ENCODE results near the gene DYNLL1. TPM values are rescaled to one million over a fixed set of nuclear protein-coding genes. Genes with fewer than 3 reads are reported as not detected.
"Not testable (repeated sequence)": the region's sequence is repeated elsewhere in the genome, so short reads cannot be mapped to it uniquely, and the experiment has no call there.

Gene DYNLL1
- total RNA-seq, 1 experiment from 2014 or later, result 559 TPM

DNA sequence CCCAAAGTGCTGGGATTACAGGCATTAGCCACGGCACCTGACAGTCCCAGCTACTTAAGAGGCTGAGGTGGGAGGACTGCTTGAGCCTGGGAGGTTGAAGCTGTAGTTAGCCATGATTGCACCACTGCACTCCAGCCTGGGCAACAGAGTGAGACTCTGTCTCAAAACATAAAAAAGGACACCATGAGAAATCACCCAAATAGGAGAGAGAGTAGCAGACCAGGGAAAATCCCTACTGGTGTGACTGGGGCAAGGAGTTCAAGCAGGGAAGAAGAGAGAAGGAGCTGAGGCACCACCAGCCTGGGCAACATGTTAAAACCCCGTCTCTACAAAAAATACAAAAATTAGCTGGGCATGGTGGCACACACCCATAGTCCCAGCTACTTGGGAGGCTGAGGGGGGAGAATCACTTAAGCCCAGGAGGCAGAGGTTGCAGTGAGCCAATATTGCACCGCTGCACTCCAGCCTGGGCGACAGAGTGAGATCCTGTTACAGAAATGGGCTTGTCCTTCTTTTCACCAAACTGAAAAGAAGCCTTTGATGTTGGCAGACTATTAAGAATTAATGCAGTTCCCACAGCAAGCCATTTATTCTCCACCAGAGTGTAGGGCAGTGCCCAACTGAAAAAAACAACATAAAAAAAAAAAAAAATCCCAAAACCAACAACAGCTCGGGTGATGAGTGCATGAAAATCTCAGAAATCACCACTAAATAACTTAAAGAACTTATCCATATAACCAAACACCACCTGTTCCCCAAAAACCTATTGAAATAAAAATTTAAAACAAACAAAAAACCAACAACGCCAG lies 21.9 kb upstream of the DYNLL1 start:
- no peak for DNase-seq (ENCODE audit: low spot score)

DNA sequence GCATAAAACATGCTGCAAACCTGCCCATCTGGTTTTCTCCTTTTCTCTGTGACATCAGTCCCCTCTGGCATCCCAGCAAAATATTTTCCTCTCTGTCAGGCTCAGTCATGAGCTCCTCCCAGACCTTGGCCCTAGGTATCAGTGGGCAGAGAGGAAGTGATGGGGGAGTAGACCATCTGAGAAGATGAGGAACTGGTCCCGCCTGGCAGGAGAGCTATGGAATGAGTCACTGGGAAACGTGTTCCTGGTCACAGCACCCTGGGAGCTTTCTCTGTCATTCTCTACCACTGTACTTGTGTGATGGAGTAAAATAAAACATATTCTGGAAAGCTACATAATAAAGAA lies 21.3 kb upstream of the DYNLL1 start:
- DNase-seq (ENCODE audit: low spot score), result peak; percentile 62

DNA sequence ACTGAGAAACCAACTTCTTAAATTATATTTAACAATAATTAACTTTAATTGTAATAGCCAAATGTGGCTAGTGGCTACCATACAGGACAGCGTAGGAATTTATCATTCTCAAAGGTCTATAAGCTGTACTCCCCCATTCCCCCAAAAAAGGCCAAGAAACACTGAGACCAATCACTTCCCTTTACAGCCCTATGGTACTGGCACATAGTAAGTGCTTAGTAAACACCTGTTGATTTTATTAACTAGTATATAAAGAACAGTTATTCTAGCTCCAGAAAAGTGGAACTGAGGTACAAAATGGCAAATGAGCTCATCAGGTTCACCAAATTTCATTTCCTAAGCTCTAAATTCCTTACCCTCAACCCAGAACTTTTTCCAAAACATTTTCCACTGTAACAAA lies 20.3 kb upstream of the DYNLL1 start:
- no peak for DNase-seq (ENCODE audit: low spot score)

DNA sequence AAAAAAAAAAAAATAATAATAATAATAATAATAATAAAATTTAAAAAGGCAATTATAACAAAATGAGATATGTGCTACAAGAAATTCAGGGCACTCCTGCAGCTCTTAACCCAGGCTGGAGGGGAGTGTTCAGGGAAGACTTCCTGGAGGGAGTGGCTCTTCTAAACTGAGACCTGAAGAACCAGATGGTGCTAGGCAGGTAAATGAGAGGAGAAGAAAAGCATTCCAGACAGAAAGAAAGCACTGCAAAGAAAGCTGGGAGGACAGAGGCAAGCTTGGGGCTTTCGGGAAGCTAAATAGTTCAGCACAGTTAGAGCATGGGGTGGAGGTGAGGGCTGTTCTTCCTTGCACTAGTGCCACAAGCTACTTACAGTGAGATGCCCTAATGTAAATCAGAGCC lies 16.5 kb upstream of the DYNLL1 start:
- no peak for DNase-seq (ENCODE audit: low spot score)

DNA sequence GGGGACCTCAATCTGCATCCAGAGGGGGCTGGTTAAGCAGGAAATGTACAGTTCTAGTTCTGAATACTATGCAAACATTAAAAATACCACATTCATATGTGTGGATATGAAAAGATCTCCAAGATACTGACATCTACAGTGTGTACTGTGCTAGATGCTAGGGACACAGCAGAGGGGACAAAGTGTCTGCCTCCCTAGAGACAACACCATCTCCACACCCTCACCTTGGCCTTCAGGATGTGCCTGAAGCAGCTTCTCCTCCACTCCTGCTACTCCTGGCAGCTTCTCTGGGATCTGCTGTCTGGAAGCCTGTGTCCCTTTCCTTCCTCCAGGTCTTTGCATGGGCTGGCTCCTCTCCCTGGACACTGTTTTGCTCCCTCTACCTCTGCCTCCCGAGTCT lies 15.7 kb upstream of the DYNLL1 start:
- no peak for DNase-seq (ENCODE audit: low spot score)

DNA sequence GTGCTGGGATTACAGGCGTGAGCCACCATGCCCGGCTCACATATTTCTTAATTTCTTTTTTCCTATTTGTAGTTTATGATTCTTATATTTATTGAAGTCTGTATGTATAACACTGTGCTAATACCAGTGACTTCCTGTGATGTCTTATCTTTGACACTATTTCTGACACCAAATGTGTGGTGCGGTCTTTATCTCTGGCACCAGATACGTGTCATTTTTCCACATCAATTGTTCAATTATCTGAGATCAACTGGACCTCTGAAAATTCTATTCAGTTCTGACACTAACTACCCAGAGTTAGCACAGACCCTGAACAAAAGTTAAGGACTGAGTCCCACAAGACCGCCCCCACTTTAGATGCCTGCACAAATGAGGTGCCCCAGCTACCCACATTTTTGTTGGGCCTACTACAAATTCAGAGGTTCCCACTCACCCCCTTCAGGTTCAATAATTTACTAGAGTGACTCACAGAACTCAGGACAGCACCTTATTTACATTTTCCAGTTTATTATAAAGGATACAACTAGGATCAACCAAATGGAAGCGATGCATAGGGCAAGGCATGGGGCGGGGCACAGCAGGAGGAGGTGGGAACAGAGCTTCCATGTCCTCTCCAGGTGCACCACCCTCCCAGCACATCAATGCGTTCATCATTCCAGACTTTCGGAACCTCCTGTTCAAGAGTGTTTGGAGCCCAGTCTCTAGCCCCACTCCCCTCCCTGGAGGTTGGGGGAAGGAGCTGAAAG lies 14.7 kb upstream of the DYNLL1 start:
- DNase-seq (ENCODE audit: low spot score), result no peak

DNA sequence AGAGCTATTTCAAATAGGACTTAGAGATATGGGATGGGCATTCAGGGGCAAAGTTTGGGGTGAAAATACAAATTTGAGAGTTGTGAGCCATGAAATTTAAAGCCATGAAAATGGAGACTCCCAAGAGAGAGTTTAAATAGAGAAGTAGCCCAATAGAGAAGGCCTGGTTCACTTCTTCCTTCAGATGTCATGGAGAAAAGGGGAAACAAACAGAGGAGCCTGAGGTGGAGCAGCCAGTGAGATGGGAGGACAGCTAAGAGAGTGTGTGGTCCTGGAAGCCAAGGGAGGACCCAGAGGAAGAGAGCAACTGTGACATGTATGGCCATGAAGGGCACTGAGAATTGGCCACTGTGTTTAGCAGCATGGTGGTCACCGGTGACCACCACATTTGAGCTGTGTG lies 12.3 kb upstream of the DYNLL1 start:
- no peak for DNase-seq (ENCODE audit: low spot score)

DNA sequence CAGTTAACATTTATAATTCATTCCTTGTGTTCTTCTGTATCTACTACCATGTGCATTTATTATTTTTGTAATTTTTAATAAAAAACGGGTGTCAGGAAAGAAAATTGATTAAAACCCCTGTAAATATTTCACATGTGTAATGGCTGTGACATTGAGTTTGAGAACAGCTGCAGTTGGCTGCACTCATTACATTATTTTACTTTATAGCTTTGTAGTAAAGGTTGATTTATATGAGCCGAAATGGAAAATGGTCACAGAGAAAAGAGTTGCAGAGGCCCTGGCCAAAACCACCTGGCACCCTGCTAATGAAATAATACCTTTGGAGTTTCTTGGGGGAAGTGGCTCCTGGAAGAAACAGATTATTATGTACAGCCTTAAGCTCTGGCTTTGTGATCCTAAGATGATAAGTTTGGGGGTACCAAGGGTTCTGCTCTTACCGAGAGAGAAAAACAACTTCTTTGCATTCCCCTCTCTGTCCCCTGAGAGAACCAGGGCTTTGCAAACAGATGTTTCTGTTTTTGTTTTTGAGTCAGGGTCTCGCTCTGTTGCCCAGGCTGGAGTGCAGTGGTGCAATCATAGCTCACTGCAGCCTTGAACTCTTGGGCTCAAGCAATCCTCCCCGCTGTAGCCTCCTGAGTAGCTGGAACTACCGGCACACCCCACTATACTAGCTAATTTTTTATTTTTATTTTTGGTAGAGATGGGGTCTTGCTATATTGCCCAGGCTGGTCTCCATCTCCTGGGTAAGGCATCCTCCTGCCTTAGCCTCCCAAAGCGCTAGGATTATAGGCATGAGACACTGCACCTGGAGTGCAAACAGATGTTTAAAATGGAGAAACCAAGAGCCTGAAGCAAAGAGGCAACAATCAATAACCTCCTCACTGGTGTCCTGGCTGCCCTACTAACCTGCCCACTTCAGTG lies 9.7 kb upstream of the DYNLL1 start:
- no peak for DNase-seq (ENCODE audit: low spot score)

DNA sequence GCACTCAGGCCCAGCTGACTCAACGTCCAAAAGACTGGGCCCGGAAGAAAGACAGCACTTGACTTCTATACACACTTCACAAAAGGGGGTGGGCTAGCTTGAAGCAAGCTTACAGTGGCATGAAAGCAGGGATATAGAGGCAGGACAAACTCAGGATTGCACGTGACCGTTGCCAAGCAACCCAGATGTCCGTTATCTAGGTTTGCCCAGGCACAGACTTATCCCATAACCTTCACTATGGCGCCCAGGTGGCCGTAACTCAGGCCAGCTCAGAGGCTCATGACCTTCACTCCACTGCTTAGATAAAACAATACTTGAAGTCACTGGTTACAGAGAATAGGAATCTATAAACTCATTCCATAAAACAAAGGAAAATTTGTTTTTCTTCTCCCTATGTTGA lies 8.4 kb upstream of the DYNLL1 start:
- not testable (repeated sequence) for DNase-seq (ENCODE audit: low spot score)

DNA sequence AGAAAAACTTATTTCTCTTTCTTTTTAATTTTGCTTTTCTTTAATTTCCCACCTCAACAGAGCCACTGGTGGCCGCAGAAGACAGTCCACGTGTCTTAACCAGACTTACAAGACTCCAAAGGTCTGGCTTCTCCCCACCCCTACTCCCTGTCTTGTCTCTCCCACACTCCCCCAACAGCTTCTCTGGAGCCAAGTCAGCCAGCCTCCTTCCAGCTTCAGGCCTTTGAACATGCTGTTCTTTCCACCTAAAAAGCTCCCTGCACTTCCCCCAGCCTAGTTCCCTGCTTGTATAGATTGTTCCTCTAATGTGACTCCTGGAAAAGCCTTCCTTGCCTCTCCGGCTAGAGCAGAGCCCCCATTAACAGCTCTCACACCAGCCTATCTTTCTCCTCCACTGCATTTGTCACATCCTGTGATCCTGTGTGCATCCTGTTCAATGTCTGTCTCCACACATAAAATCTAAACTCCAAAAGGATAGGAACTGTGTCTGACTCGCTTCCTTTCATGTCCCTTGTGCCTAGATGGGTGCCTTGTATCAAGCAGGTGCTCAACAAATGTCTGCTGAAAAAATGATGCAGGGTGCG lies 7.8 kb upstream of the DYNLL1 start:
- DNase-seq (ENCODE audit: low spot score), result no peak

DNA sequence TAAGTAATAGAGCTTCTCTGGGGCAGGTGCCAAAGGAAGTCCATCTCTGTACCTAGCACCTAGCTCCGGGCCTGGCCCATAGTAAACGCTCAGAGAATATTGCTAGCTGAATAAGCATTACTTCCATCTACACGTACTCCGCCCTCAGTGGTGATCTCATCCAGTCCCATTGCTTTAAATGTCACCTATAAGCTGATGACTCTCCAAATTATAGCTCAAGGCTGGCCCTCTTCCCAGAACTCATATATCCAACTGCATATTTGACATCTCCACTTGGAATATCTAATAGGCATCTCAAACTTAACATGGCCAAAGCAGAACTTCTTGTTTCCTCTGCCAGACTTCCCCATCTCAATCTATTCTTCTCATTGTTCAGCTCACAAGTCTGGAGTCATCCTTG lies 6.9 kb upstream of the DYNLL1 start:
- DNase-seq (ENCODE audit: low spot score), result no peak

DNA sequence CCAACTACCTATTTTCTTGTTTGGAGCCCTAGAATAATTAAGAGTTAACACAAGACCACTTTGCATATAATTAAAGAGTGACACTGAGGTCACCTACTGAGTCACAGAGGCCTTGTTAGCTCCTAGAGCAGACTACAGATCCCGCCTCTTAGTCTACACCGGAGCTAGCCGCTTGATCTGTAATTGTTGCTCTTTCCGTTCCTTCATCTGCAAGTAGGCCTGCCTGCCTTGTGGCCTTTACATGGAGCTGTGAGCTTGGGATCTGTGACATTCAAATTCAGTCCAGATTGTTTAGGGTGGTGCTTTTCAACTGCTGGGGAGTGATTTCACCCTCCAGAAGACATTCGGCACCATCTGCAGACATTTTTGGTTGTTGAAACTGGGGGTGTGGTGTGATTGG lies 5.6 kb upstream of the DYNLL1 start:
- no peak for DNase-seq (ENCODE audit: low spot score)

DNA sequence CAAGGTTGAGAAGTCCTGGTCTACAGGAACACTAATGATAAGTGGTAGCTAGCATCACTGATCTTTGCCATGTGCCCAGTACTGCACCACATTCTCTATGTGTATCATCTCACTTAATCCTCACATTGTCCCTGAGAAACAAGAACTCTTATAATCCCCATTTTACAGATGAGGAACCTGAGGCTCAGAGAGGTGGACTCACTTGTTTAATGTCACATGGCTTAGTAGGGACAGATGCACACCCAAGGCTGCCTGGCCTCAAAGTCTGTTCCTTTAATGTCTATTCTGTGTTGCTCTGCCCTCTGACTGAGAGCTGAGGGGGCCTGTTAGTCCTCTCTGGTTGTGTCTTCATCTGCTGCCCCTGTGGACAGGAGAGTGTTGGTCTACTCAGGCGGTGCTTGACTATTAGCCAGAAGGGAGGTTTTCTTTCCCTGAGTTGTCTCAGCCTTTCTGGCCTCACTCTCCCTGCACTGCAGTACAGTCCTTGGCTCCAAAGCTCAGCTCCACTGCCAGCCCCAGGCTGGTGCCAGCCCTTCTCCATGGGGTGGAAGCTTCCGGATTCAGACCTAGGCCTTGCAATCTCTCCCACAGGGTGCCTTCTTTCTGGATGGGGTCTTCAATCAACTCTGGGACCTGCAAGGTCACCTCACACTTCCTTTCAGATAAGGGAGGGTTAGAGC lies 4.9 kb upstream of the DYNLL1 start:
- DNase-seq (ENCODE audit: low spot score), result no peak

DNA sequence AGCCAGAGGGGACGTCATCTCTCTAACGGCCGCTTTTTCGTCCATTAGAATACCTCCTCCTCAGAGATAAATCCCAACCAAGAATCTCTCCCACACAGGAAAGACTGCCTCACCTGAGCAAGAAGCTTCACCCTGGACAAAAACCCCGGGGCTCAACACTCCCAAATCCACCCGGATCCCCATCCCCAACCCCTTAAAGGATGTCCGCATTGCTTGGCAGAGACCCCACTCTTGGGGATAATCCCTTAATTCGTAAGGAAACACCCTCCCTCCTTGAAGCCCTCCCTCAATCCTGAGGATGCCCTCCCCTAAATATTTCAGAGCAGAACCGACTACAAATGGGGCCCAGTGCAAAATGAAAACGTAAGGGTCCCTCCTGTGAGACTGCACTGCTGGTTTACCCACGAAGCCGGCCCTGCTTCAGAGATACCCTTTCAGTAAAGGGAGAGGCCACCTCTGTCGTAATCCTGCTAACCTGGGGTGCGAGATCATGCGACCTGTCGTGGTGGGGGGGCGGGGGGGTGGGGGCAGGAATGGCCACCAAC lies 655 bp upstream of the DYNLL1 start:
- DNase-seq (ENCODE audit: low spot score), result no peak

DNA sequence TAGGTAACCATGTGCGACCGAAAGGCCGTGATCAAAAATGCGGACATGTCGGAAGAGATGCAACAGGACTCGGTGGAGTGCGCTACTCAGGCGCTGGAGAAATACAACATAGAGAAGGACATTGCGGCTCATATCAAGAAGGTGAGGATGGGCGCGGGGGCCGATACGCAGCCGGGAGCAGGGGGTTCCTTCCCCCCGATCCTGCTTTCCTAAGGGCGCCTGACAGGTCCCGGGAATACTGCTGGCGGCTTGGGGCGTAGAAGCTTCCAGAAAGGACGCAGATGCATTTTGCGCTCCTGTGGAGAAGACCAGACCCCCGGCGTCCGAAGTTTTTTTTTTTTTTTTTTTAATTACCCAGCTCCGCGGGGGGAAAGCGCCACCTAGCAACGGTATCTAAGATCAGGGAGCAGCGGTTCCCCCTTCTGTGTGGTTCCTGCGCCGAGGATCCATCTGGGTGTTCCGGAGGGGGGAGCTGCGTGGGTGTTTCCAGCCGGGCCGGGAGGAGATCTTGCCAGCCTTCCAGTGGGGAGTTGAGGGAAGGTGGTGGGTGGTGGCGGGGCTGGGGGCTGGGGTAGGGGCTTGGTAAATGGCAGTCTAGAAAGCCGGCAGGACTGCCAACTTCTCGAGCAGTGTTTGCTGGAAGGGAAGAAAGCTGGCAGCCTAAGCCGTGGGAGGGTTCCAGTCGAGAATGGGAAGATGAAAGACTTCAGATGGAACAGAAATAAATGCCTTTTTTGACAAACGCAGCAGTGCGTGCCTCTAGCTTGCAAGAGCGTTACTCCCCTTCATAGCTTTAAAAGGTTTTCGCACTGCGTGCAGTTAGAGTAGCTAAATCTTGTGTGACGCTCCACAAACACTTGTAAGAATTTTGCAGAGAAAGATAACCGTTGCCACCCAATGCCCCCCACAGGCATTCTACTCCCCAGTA lies 764 bp downstream of the DYNLL1 start:
- peak; percentile 23 for DNase-seq (ENCODE audit: low spot score)

DNA sequence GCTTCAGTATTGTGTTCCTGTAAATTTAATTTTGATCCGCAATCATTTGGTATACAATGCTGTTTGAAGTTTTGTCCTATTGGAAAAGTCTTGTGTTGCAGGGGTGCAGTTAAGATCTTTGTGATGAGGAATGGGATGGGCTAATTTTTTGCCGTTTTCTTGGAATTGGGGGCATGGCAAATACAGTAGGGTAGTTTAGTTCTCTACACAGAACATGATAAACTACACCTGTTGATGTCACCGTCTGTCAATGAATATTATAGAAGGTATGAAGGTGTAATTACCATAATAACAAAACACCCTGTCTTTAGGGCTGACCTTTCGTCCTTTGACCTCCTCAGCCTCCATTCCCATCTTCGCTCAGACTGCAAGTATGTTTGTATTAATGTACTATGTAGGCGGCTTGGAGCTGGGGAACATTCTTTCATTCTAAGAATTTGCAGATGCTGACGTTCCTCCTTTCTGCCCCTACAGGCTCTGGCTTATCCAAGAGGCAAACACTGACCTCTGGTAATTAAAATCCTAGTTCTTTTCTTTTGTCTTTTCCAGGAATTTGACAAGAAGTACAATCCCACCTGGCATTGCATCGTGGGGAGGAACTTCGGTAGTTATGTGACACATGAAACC lies 1.7 kb downstream of the DYNLL1 start:
- no peak for DNase-seq (ENCODE audit: low spot score)

DNA sequence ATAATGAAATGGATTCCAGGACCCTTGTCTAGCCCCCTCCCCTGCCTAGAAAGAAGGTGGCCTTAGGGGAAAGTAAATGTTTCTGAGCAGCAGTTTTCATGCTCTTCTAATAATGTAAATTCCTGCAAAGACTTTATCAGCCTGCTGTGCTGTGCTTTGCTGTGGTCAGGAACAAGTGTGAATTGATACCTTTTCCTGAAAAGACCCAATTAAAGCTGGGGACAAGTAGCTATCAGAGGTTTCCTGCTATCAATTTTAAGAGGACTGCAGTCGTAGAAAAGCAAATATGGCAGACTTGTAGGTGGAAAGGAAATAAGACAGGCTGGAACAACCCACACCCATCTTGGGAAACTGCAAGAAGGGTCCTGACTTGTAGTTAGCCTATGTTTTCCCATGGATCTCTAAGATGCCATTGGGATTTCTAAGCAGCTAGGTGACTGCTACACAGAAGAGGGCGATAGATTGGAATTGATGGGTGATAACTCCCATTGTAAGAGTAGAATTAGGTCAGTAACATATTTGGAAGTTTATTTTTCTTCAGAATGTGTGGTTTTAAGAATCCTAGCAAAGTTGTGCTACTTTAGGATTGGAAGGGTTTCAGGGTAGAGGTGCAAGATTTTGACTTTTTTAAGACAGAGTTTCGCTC lies 3.1 kb downstream of the DYNLL1 start:
- DNase-seq (ENCODE audit: low spot score), result no peak

DNA sequence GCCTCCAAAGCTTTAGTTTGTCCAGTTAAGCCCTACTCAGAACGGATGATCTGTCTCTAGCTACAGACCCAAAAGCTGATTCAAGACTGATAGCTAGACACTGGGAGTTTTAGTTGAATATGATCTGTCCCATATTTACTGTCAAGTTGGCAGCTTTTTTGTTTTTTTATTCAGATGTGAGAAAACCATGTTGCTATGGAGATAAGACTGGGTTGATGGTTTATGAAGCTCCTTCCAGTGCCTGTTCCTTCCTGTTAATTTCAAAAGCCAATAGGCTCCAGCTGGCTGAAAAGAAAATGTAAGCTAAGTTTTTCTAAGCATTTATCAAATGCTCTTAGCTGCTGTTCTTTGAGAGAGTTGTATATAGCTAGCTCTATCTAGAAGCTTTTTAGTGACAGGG lies 4.7 kb downstream of the DYNLL1 start:
- DNase-seq (ENCODE audit: low spot score), result no peak

DNA sequence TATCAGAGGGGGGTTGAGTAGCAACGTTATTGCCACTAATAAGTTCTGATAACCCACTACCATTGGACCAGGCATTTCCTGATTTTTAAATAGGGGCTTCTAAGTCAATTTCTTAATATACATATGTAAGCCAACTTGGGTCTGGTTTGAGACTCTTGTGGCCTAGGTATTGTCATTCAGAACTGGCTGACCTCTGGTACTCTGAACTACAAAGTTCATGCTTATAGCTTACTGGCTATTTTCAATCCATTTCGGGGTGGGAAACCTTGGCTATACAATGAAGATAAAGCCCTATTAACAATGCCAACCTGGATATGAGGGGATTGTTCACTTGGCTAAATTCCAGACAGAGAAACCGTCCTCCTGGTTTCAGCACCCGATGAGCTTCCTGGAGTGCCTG lies 8.7 kb downstream of the DYNLL1 start:
- no peak for DNase-seq (ENCODE audit: low spot score)
